Loucy (cell line): ENCODE results near the gene INSYN1.

Experiments
- EZH2phosphoT487 ChIP-seq: fragments of 200-600 bp; IDR thresholded peaks from 2 replicates; pipeline ENCODE4 v1.6.1; 2018; ENCODE audit warnings: antibody characterized with exemption, mild to moderate bottlenecking, moderate library complexity, borderline replicate concordance
- TF ChIP-seq, protein P1 (sequence below): fragments of 200-600 bp; sonication (generic); conservative IDR thresholded peaks from 2 replicates; pipeline ENCODE4 v1.5.1; 2014; ENCODE audit warnings: mild to moderate bottlenecking, antibody characterized with exemption, low read length

DNA sequence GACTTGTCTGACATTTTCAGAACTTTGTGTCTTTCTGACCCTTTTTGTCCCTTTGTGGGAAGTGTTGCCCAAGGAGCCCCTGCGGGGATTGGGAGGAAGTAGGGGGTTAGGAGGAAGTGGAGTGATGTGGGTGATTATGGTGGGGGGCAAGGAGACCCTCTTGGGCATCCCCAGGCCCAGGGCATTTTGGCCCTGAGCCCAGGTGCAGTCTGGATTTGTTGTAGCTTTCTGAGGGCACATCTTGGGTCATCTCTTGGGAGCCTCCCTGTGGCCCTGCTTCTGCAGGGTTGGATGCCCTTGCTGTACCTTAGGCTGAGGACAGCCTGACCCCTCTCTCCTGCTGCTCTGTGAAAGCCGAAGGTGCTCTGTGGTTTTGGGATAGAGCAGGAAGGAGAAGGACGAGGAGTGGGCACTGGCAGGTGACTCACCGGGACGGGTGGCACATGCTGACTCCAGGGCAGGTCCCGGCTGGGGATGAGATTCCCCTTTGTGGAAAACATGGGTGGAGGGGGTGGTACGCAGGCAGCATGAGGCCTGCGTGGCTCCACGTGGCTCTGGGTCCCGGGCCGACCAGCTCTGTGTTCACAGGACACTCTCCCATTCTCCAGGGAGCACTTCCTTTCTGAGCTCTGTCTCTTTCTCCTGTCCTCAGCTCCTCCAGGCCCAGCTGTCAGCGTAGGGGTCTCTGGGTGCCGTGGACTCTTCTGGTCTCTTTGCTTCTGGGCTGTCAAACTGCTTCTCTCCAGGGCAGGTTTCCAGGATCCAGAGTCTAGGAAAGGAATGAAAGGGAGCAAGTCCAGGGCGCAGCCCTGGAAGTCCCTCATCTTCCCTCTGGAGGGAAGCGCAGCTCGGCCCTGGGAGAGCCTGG is 57.1 kb downstream of the INSYN1 start:
- TF ChIP-seq, protein P1, sequence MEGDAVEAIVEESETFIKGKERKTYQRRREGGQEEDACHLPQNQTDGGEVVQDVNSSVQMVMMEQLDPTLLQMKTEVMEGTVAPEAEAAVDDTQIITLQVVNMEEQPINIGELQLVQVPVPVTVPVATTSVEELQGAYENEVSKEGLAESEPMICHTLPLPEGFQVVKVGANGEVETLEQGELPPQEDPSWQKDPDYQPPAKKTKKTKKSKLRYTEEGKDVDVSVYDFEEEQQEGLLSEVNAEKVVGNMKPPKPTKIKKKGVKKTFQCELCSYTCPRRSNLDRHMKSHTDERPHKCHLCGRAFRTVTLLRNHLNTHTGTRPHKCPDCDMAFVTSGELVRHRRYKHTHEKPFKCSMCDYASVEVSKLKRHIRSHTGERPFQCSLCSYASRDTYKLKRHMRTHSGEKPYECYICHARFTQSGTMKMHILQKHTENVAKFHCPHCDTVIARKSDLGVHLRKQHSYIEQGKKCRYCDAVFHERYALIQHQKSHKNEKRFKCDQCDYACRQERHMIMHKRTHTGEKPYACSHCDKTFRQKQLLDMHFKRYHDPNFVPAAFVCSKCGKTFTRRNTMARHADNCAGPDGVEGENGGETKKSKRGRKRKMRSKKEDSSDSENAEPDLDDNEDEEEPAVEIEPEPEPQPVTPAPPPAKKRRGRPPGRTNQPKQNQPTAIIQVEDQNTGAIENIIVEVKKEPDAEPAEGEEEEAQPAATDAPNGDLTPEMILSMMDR: no peak
- no peak for TF ChIP-seq EZH2phosphoT487
